Measurements from ENCODE around the gene BTC.

BTC gene

GRCh38 chr4:74794382-74795010, at the start of gene BTC:
Gene BTC, minus strand, starts transcription at chr4:74794523. Its CDS starts 198 bp downstream, at chr4:74794325.
- no peaks in the 10 kb centered on the region for H3K36me3 ChIP-seq (ENCODE audit: control insufficient read depth, insufficient read depth, low read length)
- peak within 1 kb of the TSS; percentile 20 for H3K4me3 ChIP-seq (replicated peaks; ENCODE audit: low read depth, low read length)
- TF ChIP-seq, protein P1, sequence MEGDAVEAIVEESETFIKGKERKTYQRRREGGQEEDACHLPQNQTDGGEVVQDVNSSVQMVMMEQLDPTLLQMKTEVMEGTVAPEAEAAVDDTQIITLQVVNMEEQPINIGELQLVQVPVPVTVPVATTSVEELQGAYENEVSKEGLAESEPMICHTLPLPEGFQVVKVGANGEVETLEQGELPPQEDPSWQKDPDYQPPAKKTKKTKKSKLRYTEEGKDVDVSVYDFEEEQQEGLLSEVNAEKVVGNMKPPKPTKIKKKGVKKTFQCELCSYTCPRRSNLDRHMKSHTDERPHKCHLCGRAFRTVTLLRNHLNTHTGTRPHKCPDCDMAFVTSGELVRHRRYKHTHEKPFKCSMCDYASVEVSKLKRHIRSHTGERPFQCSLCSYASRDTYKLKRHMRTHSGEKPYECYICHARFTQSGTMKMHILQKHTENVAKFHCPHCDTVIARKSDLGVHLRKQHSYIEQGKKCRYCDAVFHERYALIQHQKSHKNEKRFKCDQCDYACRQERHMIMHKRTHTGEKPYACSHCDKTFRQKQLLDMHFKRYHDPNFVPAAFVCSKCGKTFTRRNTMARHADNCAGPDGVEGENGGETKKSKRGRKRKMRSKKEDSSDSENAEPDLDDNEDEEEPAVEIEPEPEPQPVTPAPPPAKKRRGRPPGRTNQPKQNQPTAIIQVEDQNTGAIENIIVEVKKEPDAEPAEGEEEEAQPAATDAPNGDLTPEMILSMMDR (IDR thresholded peaks at IDR 0.05; ENCODE audit: insufficient read depth, low read length, poor library complexity, severe bottlenecking), result peak; percentile 43
- peak; percentile 9 for DNase-seq (ENCODE audit: extremely low read depth, insufficient read length)
- H3K27me3 ChIP-seq (replicated peaks; ENCODE audit: control insufficient read depth, insufficient read depth, low read length), result peaks cover 4% of the 10 kb centered on the region

- TF ChIP-seq, protein P1 (IDR thresholded peaks at IDR 0.05; ENCODE audit: insufficient read depth, low read length, poor library complexity, severe bottlenecking), result no peak
- Histone ChIP-seq H3K36me3 (ENCODE audit: control insufficient read depth, insufficient read depth, low read length) (no peaks in the 10 kb centered on the region), H3K4me3 (replicated peaks; ENCODE audit: low read depth, low read length) (no peak overlapping the region), H3K27me3 (replicated peaks; ENCODE audit: control insufficient read depth, insufficient read depth, low read length) (no peaks in the 10 kb centered on the region)
- DNase-seq (ENCODE audit: extremely low read depth, insufficient read length), result no peak
Measured at GRCh38 chr4:74840936-74841509, 46.7 kb upstream of the BTC start.

- peaks cover 2% of the 10 kb centered on the region; the same call in 1 of the 2 replicates for H3K27me3 ChIP-seq (replicated peaks; ENCODE audit: control insufficient read depth, insufficient read depth, low read length)
- no peaks in the 10 kb centered on the region for H3K36me3 ChIP-seq (ENCODE audit: control insufficient read depth, insufficient read depth, low read length)
- TF ChIP-seq, protein P1 (IDR thresholded peaks at IDR 0.05; ENCODE audit: insufficient read depth, low read length, poor library complexity, severe bottlenecking), result no peak
- DNase-seq (ENCODE audit: extremely low read depth, insufficient read length), result no peak
- no peak overlapping the region for H3K4me3 ChIP-seq (replicated peaks; ENCODE audit: low read depth, low read length)
Measured at GRCh38 chr4:74838746-74839370, 44.5 kb upstream of the BTC start.

DNA sequence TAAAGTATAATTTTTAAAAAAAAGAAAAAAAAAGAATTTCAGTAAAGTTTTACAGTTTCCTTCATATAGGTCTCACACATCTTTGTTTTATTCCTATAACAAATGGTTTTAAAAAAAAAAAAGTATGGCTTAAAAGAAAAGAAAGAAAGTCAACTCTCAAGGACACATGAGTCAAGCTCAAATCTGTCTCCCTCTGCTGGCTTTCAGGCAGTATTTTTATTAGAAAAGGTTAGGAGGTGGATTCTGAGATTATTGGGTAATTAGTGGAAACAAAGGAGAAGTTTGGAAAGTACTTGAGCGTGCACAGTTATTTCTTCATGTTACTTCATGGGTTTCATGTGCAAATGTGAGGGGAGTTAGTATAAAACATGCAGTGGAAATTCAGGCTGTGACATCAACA, 36.6 kb upstream of the BTC start:
- H3K36me3 ChIP-seq (ENCODE audit: control insufficient read depth, insufficient read depth, low read length), result no peaks in the 10 kb centered on the region
- TF ChIP-seq, protein P1 (IDR thresholded peaks at IDR 0.05; ENCODE audit: insufficient read depth, low read length, poor library complexity, severe bottlenecking), result peak; percentile 19
- DNase-seq (ENCODE audit: extremely low read depth, insufficient read length), result no peak

DNA sequence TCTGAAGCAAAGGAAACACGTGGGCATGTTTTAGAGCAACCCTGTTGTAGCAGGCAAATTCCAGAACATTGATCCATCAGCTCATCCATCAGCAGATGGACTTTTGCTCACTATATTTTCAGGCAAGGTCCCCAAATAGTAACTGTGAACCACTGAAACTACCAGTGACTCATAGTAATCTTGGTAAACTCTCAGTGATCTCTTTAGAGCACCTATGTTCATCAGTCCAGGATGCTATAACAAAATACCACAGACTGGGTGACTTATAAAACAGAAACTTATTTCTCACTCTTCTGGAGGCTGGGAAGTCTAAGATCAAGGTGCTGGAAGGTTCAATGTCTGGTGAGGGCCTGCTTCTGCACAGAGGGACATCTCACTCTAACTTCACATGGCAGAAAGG, 28.9 kb upstream of the BTC start:
- TF ChIP-seq, protein P1 (IDR thresholded peaks at IDR 0.05; ENCODE audit: insufficient read depth, low read length, poor library complexity, severe bottlenecking), result no peak
- peak; percentile 22 for DNase-seq (ENCODE audit: extremely low read depth, insufficient read length)
- Histone ChIP-seq H3K36me3 (ENCODE audit: control insufficient read depth, insufficient read depth, low read length) (no peaks in the 10 kb centered on the region), H3K27me3 (replicated peaks; ENCODE audit: control insufficient read depth, insufficient read depth, low read length) (no peaks in the 10 kb centered on the region), H3K4me3 (replicated peaks; ENCODE audit: low read depth, low read length) (no peak overlapping the region)

More for the DNA sequence above, 36.6 kb upstream of the BTC start:
- Histone ChIP-seq H3K27me3 (replicated peaks; ENCODE audit: control insufficient read depth, insufficient read depth, low read length) (peaks cover 2% of the 10 kb centered on the region; the same call in 1 of the 2 replicates), H3K4me3 (replicated peaks; ENCODE audit: low read depth, low read length) (no peak overlapping the region)
